ENCODE measurements around the gene ABTB2. TPM values are rescaled to one million over a fixed set of nuclear protein-coding genes. Genes with fewer than 3 reads are reported as not detected.

The ABTB2 gene
- total and polyA plus RNA-seq, 9 of the 15 experiments (the other 6 are each of a cell fraction or from before 2014, with no cell fraction given) = 0.03 to 0.18 (median 0.12) TPM; not detected in 2

DNA sequence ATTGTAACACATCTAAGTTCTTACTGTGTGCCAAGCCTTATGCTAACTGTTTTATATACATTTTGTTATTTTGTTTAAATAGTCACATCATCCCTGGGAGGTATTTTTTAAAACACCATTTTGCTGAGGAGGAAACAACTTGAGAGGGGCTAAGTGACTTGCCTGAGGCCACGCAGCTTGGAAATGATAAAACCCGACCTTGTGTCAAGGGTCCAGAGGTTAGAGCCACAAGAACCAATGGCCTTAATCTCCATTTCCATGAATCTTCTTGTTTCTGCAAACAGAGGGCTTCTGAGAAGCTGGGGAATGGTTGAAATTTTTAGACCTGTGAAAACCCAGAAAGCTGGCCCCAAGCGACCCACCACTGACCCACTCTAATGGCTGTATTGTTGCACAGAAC lies 16.7 kb downstream of the ABTB2 start (continued):
- TF ChIP-seq XRCC4 (IDR thresholded peaks at IDR 0.05; ENCODE audit: extremely low read depth, insufficient read depth, insufficient read length) (no peak), NFIC (IDR thresholded peaks at IDR 0.05) (no peak), SRSF1 (IDR thresholded peaks at IDR 0.05; ENCODE audit: low read depth, low read length) (no peak), SMARCB1 (IDR thresholded peaks at IDR 0.05; ENCODE audit: insufficient read length, low read depth) (no peak)

- H3K4me2 ChIP-seq (ENCODE audit: insufficient read depth, low read length) = no peak overlapping the region
Observed at GRCh38 chr11:34340653-34341052, 17.2 kb downstream of the ABTB2 start.

More at GRCh38 chr11:34340653-34341052, 17.2 kb downstream of the ABTB2 start:
- Histone ChIP-seq H3K36me3 (ENCODE audit: control insufficient read depth, insufficient read depth, low read length) (no peaks in the 10 kb centered on the region), H3K79me2 (ENCODE audit: control insufficient read depth, insufficient read depth, low read length) (no peaks in the 10 kb centered on the region), H4K20me1 (replicated peaks; ENCODE audit: control insufficient read depth, insufficient read depth, low read length) (no peaks in the 10 kb centered on the region; the same call in 1 of the 2 replicates), H3K27me3 (ENCODE audit: control insufficient read depth in 2 of 2, insufficient read depth in 2 of 2, low read length in 2 of 2) (peaks cover 24 to 64% of the 10 kb centered on the region in 2 experiments), H3K27ac (ENCODE audit: extremely low read depth, low read depth, low read length) (no peak overlapping the region), H3K4me1 (replicated peaks in 1 of 2; ENCODE audit: control insufficient read depth in 2 of 2, insufficient read depth in 2 of 2, low read length in 2 of 2) (no peaks in the 10 kb centered on the region), H3K9me1 (ENCODE audit: control insufficient read depth, insufficient read depth, low read length) (no peaks in the 10 kb centered on the region), H3K4me3 (no peak overlapping the region), H2AFZ (ENCODE audit: low read depth, low read length) (no peak overlapping the region), H3K9ac (ENCODE audit: insufficient read depth in 1 of 2, low read depth in 2 of 2, low read length in 2 of 2) (no peak overlapping the region), H3K9me3 (replicated peaks; ENCODE audit: control insufficient read depth, insufficient read depth, low read depth, low read length) (no peaks in the 10 kb centered on the region)
- in situ Hi-C loops (cut with MboI) = loop anchor here (25.0 kb wide), 1 partner anchor 503 kb away; no protein-coding TSS in a partner anchor
- POLR2A ChIA-PET = interaction anchor here (0.9 kb wide), 1 partner anchor 10 kb away, joined by 3 read pairs; no protein-coding TSS in a partner anchor
- FAIRE-seq (no peak), DNase-seq (ENCODE audit: extremely low read depth in 1 of 4, low spot score in 3 of 4) (no peak), ATAC-seq (no peak)
- 0% methylated on average over 1 of the region's 1 CpG for WGBS (ENCODE audit: insufficient coverage, low coverage, missing lambda C conversion rate)
- no TSS peak for BruUV-seq (replicated peaks)
- no peak for TF ChIP-seq WHSC1 (IDR thresholded peaks at IDR 0.05; ENCODE audit: low read length)
- CTCF ChIA-PET (ENCODE audit: low intra/inter-chr PET ratio) = no interaction called here
- intact Hi-C loops (cut with micrococcal nuclease) = no loop called here

Measured in K562 (cell line).